Gastroesophageal sphincter (tissue), 4 donors: ENCODE data around the gene ARMC2. TPM values are rescaled to one million over a fixed set of nuclear protein-coding genes. Genes with fewer than 3 reads are reported as not detected.

ENCODE experiments used
- ATAC-seq: fragments of 150-250 bp; one replicate; pipeline ENCODE4 v1.9.1; 2016; ENCODE audit warnings: mild to moderate bottlenecking, moderate library complexity
- H3K27ac ChIP-seq, 4 donors: fragments of 200-600 bp; sonication (generic) in 3 of 4; 1 replicate in 3 of 4; 2 replicates in 1 of 4; pipeline ENCODE4 v1.5.1; 2016 to 2019
- H3K27me3 ChIP-seq: fragments of 200-600 bp; sonication (generic); one replicate; pipeline ENCODE4 v1.5.1; 2019
- H3K36me3 ChIP-seq, 2 donors: fragments of 200-600 bp; sonication (generic); one replicate each; pipeline ENCODE4 v1.5.1; 2019; ENCODE audit warnings: control low read depth in 1 of 2
- H3K4me1 ChIP-seq, 3 donors: fragments of 200-600 bp; sonication (generic); 1 replicate in 2 of 3; 2 replicates in 1 of 3; pipeline ENCODE4 v1.5.1; 2016 to 2019; ENCODE audit warnings: control low read depth in 2 of 3
- H3K4me3 ChIP-seq, 2 donors: fragments of 200-600 bp; sonication (generic); one replicate each; pipeline ENCODE4 v1.5.1; 2019; ENCODE audit warnings: mild to moderate bottlenecking in 1 of 2, moderate library complexity in 1 of 2
- H3K9me3 ChIP-seq, 3 donors: fragments of 200-600 bp; sonication (generic); one replicate each; pipeline ENCODE4 v1.5.1; 2017 to 2019; ENCODE audit warnings: control low read depth in 2 of 3
- CTCF ChIP-seq, 4 experiments: fragments of 200-600 bp in 2 of 4; fragments of 450-650 bp in 2 of 4; sonication (generic) in 1 of 4; IDR thresholded peaks; one replicate each; pipeline ENCODE4 v1.5.1; 2017 to 2019; ENCODE audit warnings: antibody characterized with exemption in 4 of 4, mild to moderate bottlenecking in 2 of 4, moderate library complexity in 2 of 4
- EP300 ChIP-seq: sonication (generic); formaldehyde crosslinking; IDR thresholded peaks from one replicate; pipeline ENCODE4 v1.6.1; 2017; ENCODE audit warnings: antibody characterized with exemption, mild to moderate bottlenecking
- POLR2A ChIP-seq, 2 donors: fragments of 450-650 bp; IDR thresholded peaks; one replicate each; pipeline ENCODE4 v1.6.1; 2017; ENCODE audit warnings: antibody characterized with exemption in 2 of 2, mild to moderate bottlenecking in 2 of 2, moderate library complexity in 1 of 2
- POLR2AphosphoS5 ChIP-seq: sonication (generic); formaldehyde crosslinking; IDR thresholded peaks from one replicate; pipeline ENCODE4 v1.6.1; 2017; ENCODE audit warnings: antibody characterized with exemption
- WGBS, 2 donors: methylation state at CpG; one replicate each; pipeline ENCODE4 v1.1.5; 2018; ENCODE audit warnings: low coverage in 1 of 2; 5-methylcytosine and 5-hydroxymethylcytosine counted together
- total RNA-seq, 4 donors: library from RNA; depleted of rRNA; stranded (reverse); fragments of >200 nt; gene quantifications; one replicate each; pipeline ENCODE4 v1.1.0, GENCODE V29; 2016

ARMC2 gene
- total RNA-seq, 4 donors from 2014 or later: 2.8 to 3.9 (median 3.5) TPM

GRCh38 chr6:108944707-108945680, 96.8 kb downstream of the ARMC2 start:
- peak overlapping the region in 1 of 2 donors; percentile 25 for H3K4me3 ChIP-seq
- ATAC-seq: peak; percentile 67
- H3K36me3 ChIP-seq: no peaks in the 10 kb centered on the region
- no peaks in the 10 kb centered on the region for H3K27me3 ChIP-seq
- TF ChIP-seq EP300: no peak
- TF ChIP-seq CTCF (IDR thresholded peaks at IDR 0.05): no peak
- TF ChIP-seq POLR2AphosphoS5: peak; percentile 83
- TF ChIP-seq POLR2A (IDR thresholded peaks at IDR 0.05): no peak
- peaks cover 26 to 72% (median 49%) of the 10 kb centered on the region in 3 donors for H3K4me1 ChIP-seq
- WGBS, 2 donors: 13 to 15% methylated on average over 10 to 12 of the region's 12 CpGs
- peak overlapping the region; percentile 87 to 93 (median 90) for H3K27ac ChIP-seq
- H3K9me3 ChIP-seq: no peaks in the 10 kb centered on the region

- H3K27me3 ChIP-seq: no peaks in the 10 kb centered on the region
- peak overlapping the region in 1 of 2 donors; percentile 25 for H3K4me3 ChIP-seq
- TF ChIP-seq POLR2AphosphoS5 (peak; percentile 81), EP300 (no peak)
- ATAC-seq: peak; percentile 71
- WGBS, 2 donors: 4 to 10% methylated on average over 4 to 6 of the region's 10 CpGs
- no peaks in the 10 kb centered on the region for H3K9me3 ChIP-seq
- peak overlapping the region; percentile 87 to 93 (median 90) for H3K27ac ChIP-seq
- no peaks in the 10 kb centered on the region for H3K36me3 ChIP-seq
- peaks cover 26 to 72% (median 49%) of the 10 kb centered on the region in 3 donors for H3K4me1 ChIP-seq
Observed at GRCh38 chr6:108945681-108946159, 97.5 kb downstream of the ARMC2 start.

- TF ChIP-seq POLR2AphosphoS5: peak; percentile 69
- no peak for TF ChIP-seq EP300
- Histone ChIP-seq H3K27ac (peak overlapping the region; percentile 87 to 93 (median 90)), H3K4me1 (peaks cover 26 to 82% (median 49%) of the 10 kb centered on the region in 3 donors), H3K9me3 (no peaks in the 10 kb centered on the region), H3K4me3 (no peak overlapping the region), H3K36me3 (no peaks in the 10 kb centered on the region), H3K27me3 (no peaks in the 10 kb centered on the region)
- 19 to 23% methylated on average over 2 to 3 of the region's 3 CpGs for WGBS, 2 donors
- ATAC-seq: no peak
Observed at GRCh38 chr6:108946695-108947094, 98.5 kb downstream of the ARMC2 start.

- Histone ChIP-seq H3K36me3 (no peaks in the 10 kb centered on the region), H3K9me3 (no peaks in the 10 kb centered on the region), H3K4me3 (no peak overlapping the region), H3K27me3 (no peaks in the 10 kb centered on the region), H3K27ac (peak overlapping the region; percentile 87 to 93 (median 90)), H3K4me1 (peaks cover 26 to 84% (median 49%) of the 10 kb centered on the region in 3 donors)
- WGBS, 2 donors: 21 to 27% methylated on average over 5 of the region's 5 CpGs
- peak; percentile 62 for ATAC-seq
- TF ChIP-seq POLR2AphosphoS5: peak; percentile 66
- no peak for TF ChIP-seq EP300
- no peak for TF ChIP-seq CTCF (IDR thresholded peaks at IDR 0.05)
- TF ChIP-seq POLR2A (IDR thresholded peaks at IDR 0.05): no peak
Observed at GRCh38 chr6:108947114-108947854, 99.1 kb downstream of the ARMC2 start.

GRCh38 chr6:108948181-108948661, 100.0 kb downstream of the ARMC2 start:
- no peak overlapping the region for H3K4me3 ChIP-seq
- H3K27me3 ChIP-seq: no peaks in the 10 kb centered on the region
- H3K36me3 ChIP-seq: no peaks in the 10 kb centered on the region
- peak; percentile 63 for TF ChIP-seq POLR2AphosphoS5
- no peak for TF ChIP-seq CTCF (IDR thresholded peaks at IDR 0.05)
- no peak for ATAC-seq
- H3K4me1 ChIP-seq: peaks cover 26 to 84% (median 49%) of the 10 kb centered on the region in 3 donors
- 31 to 59% methylated on average over 5 to 7 of the region's 7 CpGs for WGBS, 2 donors
- no peaks in the 10 kb centered on the region for H3K9me3 ChIP-seq
- peak overlapping the region in 3 of 4 donors; percentile 30 to 91 (median 87) for H3K27ac ChIP-seq
